HG02870 (cell line): ENCODE data around the gene EIF4A2.
"Not testable (repeated sequence)": the region's sequence is repeated elsewhere in the genome, so short reads cannot be mapped to it uniquely, and the experiment has no call there.

Experiments
- ATAC-seq: cut with Tn5 transposase; IDR thresholded peaks from one replicate; pipeline ENCODE4 v1.9.1; 2021; ENCODE audit warnings: mild to moderate bottlenecking, moderate library complexity; ENCODE audit not compliant: unreplicated experiment

The EIF4A2 gene

DNA sequence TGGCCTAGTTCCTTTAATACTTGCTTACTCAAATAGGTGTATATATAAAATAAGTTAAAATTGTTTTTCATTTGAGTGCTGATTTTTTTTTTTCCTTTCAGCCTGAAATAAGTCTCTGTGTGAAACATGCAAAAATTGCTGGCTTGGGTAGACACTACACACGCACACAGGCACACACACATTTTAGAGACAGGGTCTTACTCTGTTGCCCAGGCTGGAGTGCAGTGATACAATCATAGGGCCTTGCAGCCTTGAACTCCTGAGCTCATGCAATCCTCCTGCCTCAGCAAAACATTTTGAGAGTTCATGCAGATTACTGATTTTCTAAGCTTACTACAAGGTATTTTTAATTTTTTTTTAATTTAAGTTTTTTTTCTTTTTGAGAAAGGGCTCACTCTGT is 35.6 kb downstream of the EIF4A2 start:
- no peak for ATAC-seq

- ATAC-seq = no peak
Measured at GRCh38 chr3:186821429-186822387, 38.3 kb downstream of the EIF4A2 start.

- ATAC-seq = not testable (repeated sequence)
Measured at GRCh38 chr3:186822388-186822759, 39.0 kb downstream of the EIF4A2 start.

DNA sequence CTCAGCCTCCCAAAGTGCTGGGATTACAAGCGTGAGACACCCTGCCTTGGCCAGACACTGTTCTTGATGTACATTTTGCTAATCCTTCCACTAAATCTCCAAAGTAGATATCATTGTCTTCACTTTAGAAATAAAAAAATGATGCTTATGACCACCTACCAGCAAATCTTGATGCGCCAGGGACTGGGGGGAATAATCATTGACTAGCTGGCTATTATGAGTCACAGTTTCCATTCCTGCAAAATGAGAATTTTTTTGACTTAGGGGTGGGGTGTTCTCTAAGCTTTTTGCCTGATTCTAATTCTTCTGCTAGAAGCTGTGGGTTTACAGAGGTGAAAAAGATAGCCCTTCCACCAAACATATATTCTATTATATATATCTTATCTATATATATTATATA is 40.0 kb downstream of the EIF4A2 start:
- ATAC-seq = no peak

- no peak for ATAC-seq
Measured at GRCh38 chr3:186824430-186825139, 41.2 kb downstream of the EIF4A2 start.

DNA sequence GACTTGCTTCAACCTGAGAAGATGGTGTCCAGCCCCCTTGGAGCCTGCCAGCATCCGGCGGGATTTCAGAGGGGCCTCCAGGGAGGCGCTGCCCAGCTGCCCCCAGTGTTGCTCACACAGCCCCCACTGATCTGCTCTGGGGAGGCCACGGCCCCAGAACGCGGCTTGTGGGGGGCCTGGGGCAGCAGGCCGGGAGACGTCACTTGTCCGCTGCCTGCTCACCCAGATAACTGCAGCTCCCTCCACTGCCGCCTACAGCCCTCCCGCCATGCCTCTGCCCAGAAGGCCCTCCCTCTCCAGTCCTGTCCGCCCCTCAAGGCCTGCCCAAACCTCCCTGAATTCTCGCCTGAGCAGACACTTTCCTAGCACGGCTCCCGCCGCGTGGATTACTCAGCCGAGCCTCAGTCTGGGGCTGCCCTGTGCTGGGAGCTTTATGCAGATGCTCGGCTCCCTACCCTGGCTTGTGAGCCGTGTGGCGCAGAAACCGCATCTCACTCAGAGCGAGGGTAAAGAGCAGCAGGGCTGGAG is 42.0 kb downstream of the EIF4A2 start:
- no peak for ATAC-seq

DNA sequence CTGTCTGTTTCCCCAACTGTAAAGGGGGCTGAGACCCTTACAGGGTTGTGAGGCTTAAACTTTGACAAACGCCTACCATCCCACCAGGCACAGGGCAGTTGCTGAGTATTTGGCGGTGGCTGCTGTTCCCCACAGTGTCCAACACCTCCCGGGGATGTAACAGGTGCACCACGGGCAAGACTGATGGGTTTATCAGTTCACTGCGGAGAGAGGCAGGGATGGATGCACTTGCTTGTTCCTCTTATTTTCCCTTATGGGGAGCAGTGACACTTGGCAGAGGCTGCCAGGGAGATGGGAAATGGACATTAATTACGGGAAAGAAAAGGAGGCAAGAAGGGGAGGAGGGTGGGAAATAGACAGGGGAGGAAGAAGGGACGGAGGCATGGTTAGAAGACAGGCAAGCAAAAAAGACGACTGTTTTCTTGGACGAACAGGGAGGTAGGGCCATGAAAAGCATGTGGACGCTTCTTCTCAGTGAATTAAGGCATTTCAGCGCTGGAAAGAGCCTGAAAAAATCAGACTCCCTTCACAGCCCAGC is 42.6 kb downstream of the EIF4A2 start:
- ATAC-seq = no peak

DNA sequence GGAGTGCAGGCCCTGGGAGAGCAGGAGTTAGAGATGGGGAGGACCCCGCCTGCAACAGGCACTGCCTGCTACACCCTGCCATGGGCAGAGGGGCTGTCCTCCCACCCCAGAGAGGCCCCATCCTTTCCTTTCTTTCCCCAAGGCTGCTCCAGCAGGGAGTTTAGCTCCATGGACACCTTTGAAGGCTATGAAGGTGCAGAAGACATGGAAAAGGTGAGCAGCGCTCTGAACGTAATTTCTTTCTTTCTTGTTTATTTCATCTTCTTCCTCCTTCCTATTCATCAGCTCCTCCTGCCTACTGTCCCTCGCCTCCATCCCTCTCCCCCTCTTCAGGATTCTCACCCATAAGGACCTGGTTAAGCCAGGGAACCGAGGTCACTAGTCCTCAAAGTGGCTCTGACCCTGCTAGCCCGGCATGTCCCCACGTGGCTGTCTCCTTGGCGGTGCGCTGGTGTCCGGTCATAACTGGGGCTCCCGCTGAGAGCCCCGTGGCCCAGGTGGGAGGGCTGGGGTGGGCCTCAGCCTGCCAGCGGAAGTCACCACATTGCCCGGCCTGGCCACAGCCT is 43.1 kb downstream of the EIF4A2 start:
- ATAC-seq = no peak

DNA sequence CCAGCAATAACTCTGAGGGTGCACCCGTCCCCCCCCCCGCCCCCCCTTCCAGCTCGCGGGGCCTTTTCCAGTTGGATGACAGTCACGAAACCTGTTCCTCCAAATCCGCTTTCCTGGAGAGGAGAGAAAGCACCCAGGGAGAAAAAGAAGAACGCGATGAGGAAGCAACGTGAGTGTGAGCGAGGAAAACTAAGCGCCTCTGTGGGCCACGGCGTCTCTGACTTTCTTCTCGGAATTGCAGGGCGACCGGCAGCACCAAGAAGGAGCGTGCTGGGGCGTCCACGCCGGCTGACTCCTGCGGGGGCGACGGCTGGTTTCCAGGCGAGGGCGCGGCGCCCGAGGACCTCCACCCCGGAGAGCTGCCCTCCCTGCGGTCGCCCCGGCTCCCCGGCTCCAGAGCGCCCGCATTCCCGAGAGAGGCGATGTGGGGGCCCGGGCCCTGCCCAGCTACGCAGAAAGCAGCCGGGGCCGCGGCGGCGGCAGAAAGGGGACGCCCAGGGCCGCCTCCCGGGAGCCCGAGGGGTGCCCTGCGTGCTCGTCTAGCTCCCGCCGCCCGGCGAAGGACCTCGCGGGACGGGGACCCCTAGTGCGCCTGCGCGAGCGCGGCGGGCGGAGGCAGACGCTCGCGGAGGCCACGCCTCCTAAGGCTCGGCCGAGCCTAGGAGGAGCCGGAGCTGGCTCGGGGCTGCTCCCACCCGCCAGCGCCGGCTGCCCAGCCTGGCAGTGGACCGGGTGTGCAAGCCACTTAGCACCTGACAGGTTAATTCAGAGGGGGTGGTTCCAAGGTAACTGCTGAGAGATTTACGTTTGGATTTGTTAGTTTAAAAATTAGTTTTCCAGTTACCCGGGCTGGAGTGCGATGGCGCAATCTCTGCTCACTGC is 43.8 kb downstream of the EIF4A2 start:
- ATAC-seq = peak; percentile 65

- ATAC-seq = no peak
Measured at GRCh38 chr3:186828340-186828739, 45.0 kb downstream of the EIF4A2 start.

DNA sequence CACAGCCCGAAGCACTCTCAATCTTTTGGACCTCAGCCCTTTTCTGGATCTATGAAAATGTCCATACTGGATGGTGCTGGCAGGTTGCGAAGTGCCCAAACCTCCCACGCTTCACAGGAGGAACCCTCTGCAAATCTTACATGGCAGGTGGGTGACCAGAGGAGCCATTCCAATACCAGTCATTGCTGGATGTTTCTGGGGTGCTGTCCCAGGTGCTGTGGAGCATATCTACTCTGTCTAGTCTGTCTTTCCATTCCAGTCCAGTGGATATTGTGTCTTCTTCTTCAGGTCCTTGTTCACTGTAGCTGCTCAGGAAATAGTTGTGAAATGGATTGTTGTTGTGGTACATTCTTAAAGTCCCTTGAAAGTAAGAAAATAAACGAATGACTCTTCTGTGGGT is 48.4 kb downstream of the EIF4A2 start:
- ATAC-seq = no peak

DNA sequence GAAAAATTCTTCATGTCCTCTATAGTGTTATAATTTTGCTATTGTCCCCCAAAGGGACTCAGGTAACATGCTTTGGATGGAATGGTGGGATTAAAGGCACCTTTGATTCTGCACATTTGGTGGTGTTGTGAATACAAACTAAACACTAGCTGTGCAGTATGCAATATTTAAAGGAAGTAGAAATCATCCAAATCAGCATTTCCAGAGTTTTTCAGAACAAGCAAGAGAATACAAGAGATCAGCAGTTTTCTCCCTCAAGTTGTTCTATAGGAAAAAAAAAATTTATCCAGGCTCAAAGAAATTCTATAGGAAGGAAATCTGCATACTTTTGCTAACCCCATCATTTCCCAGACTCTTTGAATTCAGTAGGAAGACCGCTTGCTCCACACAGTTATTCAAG is 48.9 kb downstream of the EIF4A2 start:
- ATAC-seq = no peak
